ENCODE measurements around the gene HSPBP1. TPM values are rescaled to one million over a fixed set of nuclear protein-coding genes. Genes with fewer than 3 reads are reported as not detected.

Gene HSPBP1
- polyA plus RNA-seq, 4 donors = 25.7 to 47.7 (median 29.7) TPM

DNA sequence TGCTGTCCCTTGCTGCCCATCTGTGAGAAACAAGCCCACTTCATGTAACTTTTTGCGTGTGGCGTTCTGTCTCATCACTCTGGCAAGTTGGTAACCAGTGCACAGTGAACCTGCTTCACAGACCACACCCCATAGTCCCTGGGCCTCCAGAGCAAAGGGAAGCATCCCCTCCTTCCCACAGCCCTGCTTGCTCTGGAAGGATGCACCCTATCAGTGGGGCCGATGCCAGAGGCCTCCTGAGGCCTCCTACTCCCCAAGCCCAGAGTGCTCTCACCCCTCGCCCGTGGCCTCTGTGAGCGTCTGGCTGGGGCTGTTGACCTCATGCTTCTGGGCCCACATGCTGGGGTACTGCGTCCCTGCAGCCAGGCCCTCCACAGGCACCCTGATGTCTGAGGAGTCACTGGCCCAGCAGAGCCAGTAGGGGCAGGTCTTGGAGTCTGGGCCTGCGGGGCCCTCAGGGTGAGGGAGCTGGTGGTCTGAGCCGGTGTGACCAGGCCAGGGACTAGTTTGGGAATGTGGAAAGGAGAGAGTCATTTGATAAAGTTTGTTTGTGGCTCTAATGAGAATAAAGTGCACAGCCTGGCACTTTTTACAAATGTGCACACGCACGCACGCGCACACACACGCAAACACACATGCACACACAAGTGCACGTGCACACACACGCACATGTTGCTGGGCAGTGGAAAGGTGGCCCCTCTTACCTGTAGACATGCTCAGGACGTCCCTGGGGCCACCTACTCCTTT is 56.4 kb downstream of the HSPBP1 start:
- no peak for DNase-seq (ENCODE audit: low read depth in 4 of 4, low spot score in 3 of 4)

DNA sequence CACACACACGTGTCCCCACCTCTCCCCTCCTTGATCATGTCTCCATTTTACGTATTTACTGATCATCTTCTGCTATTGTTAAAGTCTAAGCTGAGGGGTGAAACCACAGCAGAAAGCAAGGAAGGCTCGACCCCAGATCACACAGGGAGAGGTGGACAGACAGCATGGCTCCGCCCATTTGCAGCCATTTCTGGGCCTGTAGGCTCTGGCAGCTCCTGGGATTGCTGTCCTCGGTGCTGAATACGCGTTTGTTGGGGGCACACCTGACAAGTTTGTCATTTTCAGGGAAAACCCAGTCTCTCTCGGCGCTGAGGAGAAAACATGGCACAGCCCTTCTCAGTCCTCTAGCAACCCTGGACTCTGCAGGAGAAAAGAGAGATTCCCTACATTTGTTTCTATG is 59.4 kb downstream of the HSPBP1 start:
- DNase-seq (ENCODE audit: low read depth in 4 of 4, low spot score in 3 of 4) = no peak

GRCh38 chr19:55216461-55217198 is 63.3 kb downstream of the HSPBP1 start:
- DNase-seq (ENCODE audit: low read depth in 4 of 4, low spot score in 3 of 4) = peak; percentile 48 to 64 (median 59)

DNA sequence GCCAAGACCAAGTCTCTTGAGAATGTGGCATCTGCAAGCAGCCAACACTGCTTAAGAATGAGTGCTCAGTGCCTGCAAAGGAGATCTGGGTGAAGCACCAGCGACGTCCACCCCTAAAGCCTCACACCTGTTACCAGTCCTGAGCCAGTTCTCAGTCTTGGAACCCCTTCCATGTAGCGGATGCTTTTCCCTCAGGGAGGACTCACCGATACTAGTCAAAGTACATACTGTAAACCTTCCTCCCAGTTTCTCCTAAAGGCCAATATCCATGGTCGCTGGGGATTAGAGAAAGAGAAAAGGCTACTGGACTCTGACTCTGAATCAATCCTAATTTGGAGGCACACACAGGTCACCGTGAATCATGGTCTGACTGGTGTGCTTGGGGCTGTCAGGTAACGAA is 66.4 kb downstream of the HSPBP1 start:
- no peak for DNase-seq (ENCODE audit: low read depth in 4 of 4, low spot score in 3 of 4)

GRCh38 chr19:55212447-55212846 is 67.5 kb downstream of the HSPBP1 start:
- DNase-seq (ENCODE audit: low read depth in 4 of 4, low spot score in 3 of 4) = no peak

Other genes with a start within 250 kb of the HSPBP1 start
- gene GP6, start 241.8 kb downstream of the HSPBP1 start, polyA plus RNA-seq (ENCODE audit: insufficient read length in 4 of 4) = 1 to 10 TPM in 1 of 4 donors, under 1 TPM in 3; 0.35 to 1.2 (median 0.50) TPM
- gene RDH13, start 217.0 kb downstream of the HSPBP1 start, polyA plus RNA-seq (ENCODE audit: insufficient read length in 4 of 4) = 10 to 100 TPM; 14.6 to 19.8 (median 17.8) TPM
- gene EPS8L1, start 204.2 kb downstream of the HSPBP1 start, polyA plus RNA-seq (ENCODE audit: insufficient read length in 4 of 4) = 10 to 100 TPM; 45.5 to 62.7 (median 55.4) TPM
- gene PPP1R12C, start 162.5 kb downstream of the HSPBP1 start, polyA plus RNA-seq (ENCODE audit: insufficient read length in 4 of 4) = 100 to 1,000 TPM in 1 of 4 donors, 10 to 100 TPM in 3; 67.6 to 103 (median 74.7) TPM
- gene TNNT1, start 130.9 kb downstream of the HSPBP1 start, polyA plus RNA-seq (ENCODE audit: insufficient read length in 4 of 4) = 1 to 10 TPM; 2.9 to 6.0 (median 4.4) TPM
- gene TNNI3, start 122.4 kb downstream of the HSPBP1 start, polyA plus RNA-seq (ENCODE audit: insufficient read length in 4 of 4) = 1 to 10 TPM; 3.1 to 5.3 (median 3.9) TPM
- gene DNAAF3, start 113.5 kb downstream of the HSPBP1 start, polyA plus RNA-seq (ENCODE audit: insufficient read length in 4 of 4) = 10 to 100 TPM in 1 of 4 donors, 1 to 10 TPM in 3; 8.1 to 10.9 (median 8.3) TPM
- gene SYT5, start 99.8 kb downstream of the HSPBP1 start, polyA plus RNA-seq (ENCODE audit: insufficient read length in 4 of 4) = under 1 TPM; 0.13 to 0.56 (median 0.29) TPM
- gene PTPRH, start 70.6 kb downstream of the HSPBP1 start, polyA plus RNA-seq (ENCODE audit: insufficient read length in 4 of 4) = under 1 TPM in 3 of 4 donors, not detected in 1; 0.10 to 0.49 (median 0.27) TPM
- 1 to 10 TPM; 2.9 to 4.5 (median 3.9) TPM for gene TMEM86B, start 51.3 kb downstream of the HSPBP1 start, polyA plus RNA-seq (ENCODE audit: insufficient read length in 4 of 4)
- 10 to 100 TPM; 38.9 to 50.9 (median 44.2) TPM for gene PPP6R1, start 21.1 kb downstream of the HSPBP1 start, polyA plus RNA-seq (ENCODE audit: insufficient read length in 4 of 4)
- 10 to 100 TPM; 14.1 to 16.7 (median 16.2) TPM for gene BRSK1, start 3.9 kb upstream of the HSPBP1 start, polyA plus RNA-seq (ENCODE audit: insufficient read length in 4 of 4)
- gene TMEM150B, start 45.2 kb upstream of the HSPBP1 start, polyA plus RNA-seq (ENCODE audit: insufficient read length in 4 of 4) = 1 to 10 TPM in 3 of 4 donors, under 1 TPM in 1; 0.72 to 1.6 (median 1.4) TPM
- 10 to 100 TPM; 14.0 to 25.5 (median 16.9) TPM for gene KMT5C, start 59.8 kb upstream of the HSPBP1 start, polyA plus RNA-seq (ENCODE audit: insufficient read length in 4 of 4)
- gene COX6B2, start 74.6 kb upstream of the HSPBP1 start, polyA plus RNA-seq (ENCODE audit: insufficient read length in 4 of 4) = 1 to 10 TPM in 1 of 4 donors, under 1 TPM in 3; 0.45 to 1.5 (median 0.72) TPM
- gene GARIN5B, start 83.2 kb upstream of the HSPBP1 start, polyA plus RNA-seq (ENCODE audit: insufficient read length in 4 of 4) = under 1 TPM; 0.10 to 0.25 (median 0.16) TPM
- 1 to 10 TPM; 1.0 to 1.8 (median 1.5) TPM for gene IL11, start 90.4 kb upstream of the HSPBP1 start, polyA plus RNA-seq (ENCODE audit: insufficient read length in 4 of 4)
- under 1 TPM in 2 of 4 donors, not detected in 2; 0.47 to 0.56 TPM for gene TMEM190, start 96.7 kb upstream of the HSPBP1 start, polyA plus RNA-seq (ENCODE audit: insufficient read length in 4 of 4)
- 1 to 10 TPM in 1 of 4 donors, under 1 TPM in 3; 0.22 to 1.6 (median 0.62) TPM for gene TMEM238, start 104.2 kb upstream of the HSPBP1 start, polyA plus RNA-seq (ENCODE audit: insufficient read length in 4 of 4)
- gene RPL28, start 105.8 kb upstream of the HSPBP1 start, polyA plus RNA-seq (ENCODE audit: insufficient read length in 4 of 4) = 1,000 to 10,000 TPM in 1 of 4 donors, 100 to 1,000 TPM in 3; 895 to 1,455 (median 919) TPM
- gene UBE2S, start 127.7 kb upstream of the HSPBP1 start, polyA plus RNA-seq (ENCODE audit: insufficient read length in 4 of 4) = 10 to 100 TPM; 42.6 to 69.0 (median 48.9) TPM
- under 1 TPM; 0.10 to 0.14 (median 0.13) TPM for gene SHISA7, start 163.2 kb upstream of the HSPBP1 start, polyA plus RNA-seq (ENCODE audit: insufficient read length in 4 of 4)
- gene ISOC2, start 181.5 kb upstream of the HSPBP1 start, polyA plus RNA-seq (ENCODE audit: insufficient read length in 4 of 4) = 10 to 100 TPM; 35.2 to 54.6 (median 38.7) TPM
- gene C19orf85, start 184.6 kb upstream of the HSPBP1 start, polyA plus RNA-seq (ENCODE audit: insufficient read length in 4 of 4) = not detected
- 1 to 10 TPM; 3.2 to 5.4 (median 3.6) TPM for gene ZNF628, start 196.5 kb upstream of the HSPBP1 start, polyA plus RNA-seq (ENCODE audit: insufficient read length in 4 of 4)
- 10 to 100 TPM; 43.6 to 68.7 (median 51.3) TPM for gene NAT14, start 205.1 kb upstream of the HSPBP1 start, polyA plus RNA-seq (ENCODE audit: insufficient read length in 4 of 4)
- 1 to 10 TPM; 1.6 to 2.9 (median 2.3) TPM for gene SSC5D, start 208.3 kb upstream of the HSPBP1 start, polyA plus RNA-seq (ENCODE audit: insufficient read length in 4 of 4)

Measured in right renal pelvis (tissue), 4 donors.